Smooth muscle cell (in vitro differentiated cells): ENCODE results near the gene ROBO1. TPM values are rescaled to one million over a fixed set of nuclear protein-coding genes. Genes with fewer than 3 reads are reported as not detected.

Source experiments
- DNase-seq: peaks from one replicate; lab custom pipeline; 2025; ENCODE audit not compliant: unreplicated experiment; lab: John Stamatoyannopoulos, UW
- H2AFZ ChIP-seq: fragments of 200-600 bp; sonication (generic); 2 replicates; pipeline ENCODE4 v1.6.0; 2016; ENCODE audit warnings: antibody characterized with exemption, low read depth, mild to moderate bottlenecking
- H3F3A ChIP-seq: fragments of 200-600 bp; sonication (generic); 2 replicates; pipeline ENCODE4 v1.6.0; 2017; ENCODE audit warnings: antibody characterized with exemption, low read depth
- H3K27ac ChIP-seq: fragments of 200-600 bp; sonication (generic); 2 replicates; pipeline ENCODE4 v1.5.1; 2016; ENCODE audit warnings: low read depth, mild to moderate bottlenecking
- H3K27me3 ChIP-seq: fragments of 200-600 bp; sonication (generic); 2 replicates; pipeline ENCODE4 v1.6.1; 2016; ENCODE audit warnings: low read depth, mild to moderate bottlenecking
- H3K36me3 ChIP-seq: fragments of 200-600 bp; sonication (generic); 2 replicates; pipeline ENCODE4 v1.5.1; 2016; ENCODE audit warnings: low read depth
- H3K4me1 ChIP-seq: fragments of 200-600 bp; sonication (generic); 2 replicates; pipeline ENCODE4 v1.5.1; 2016; ENCODE audit warnings: low read depth
- H3K4me2 ChIP-seq: fragments of 200-600 bp; sonication (generic); 2 replicates; pipeline ENCODE4 v1.6.0; 2016; ENCODE audit warnings: mild to moderate bottlenecking
- H3K4me3 ChIP-seq: fragments of 200-600 bp; sonication (generic); 2 replicates; pipeline ENCODE4 v1.5.1; 2016; ENCODE audit warnings: mild to moderate bottlenecking
- H3K79me2 ChIP-seq: fragments of 200-600 bp; sonication (generic); 2 replicates; pipeline ENCODE4 v1.6.0; 2016; ENCODE audit warnings: low read depth, mild to moderate bottlenecking
- H3K9ac ChIP-seq: fragments of 200-600 bp; sonication (generic); 2 replicates; pipeline ENCODE4 v1.6.0; 2016; ENCODE audit warnings: low read depth
- H3K9me3 ChIP-seq: fragments of 200-600 bp; sonication (generic); replicated peaks from 2 replicates; pipeline ENCODE4 v1.5.1; 2016; ENCODE audit warnings: low read depth
- H4K20me1 ChIP-seq: fragments of 200-600 bp; sonication (generic); 2 replicates; pipeline ENCODE4 v1.6.0; 2016; ENCODE audit warnings: low read depth
- WGBS: methylation state at CpG from one replicate; pipeline ENCODE4 v1.1.7; 2016; ENCODE audit warnings: low lambda C conversion rate; 5-methylcytosine and 5-hydroxymethylcytosine counted together
- polyA plus RNA-seq: library from polyadenylated mRNA; unstranded; fragments of >200 nt; fragmentation: Nextera tagmentation; extraction: Ambion mirVana; gene quantifications from 2 replicates; pipeline ENCODE4 v1.2.1, GENCODE V29; 2016
- total RNA-seq: library from RNA; depleted of rRNA; stranded (reverse); fragments of >200 nt; gene quantifications from 2 replicates; pipeline ENCODE4 v1.2.3, GENCODE V29; 2014
- TF ChIP-seq, protein P1 (sequence below): fragments of 200-600 bp; sonication (generic); IDR thresholded peaks from 2 replicates; pipeline ENCODE4 v1.5.1; 2017; ENCODE audit warnings: borderline replicate concordance, mild to moderate bottlenecking, antibody characterized with exemption; ENCODE audit not compliant: insufficient read depth, poor library complexity, severe bottlenecking

The ROBO1 gene
- total and polyA plus RNA-seq, 2 experiments from 2014 or later, result 30.5 to 79.5 TPM

- Histone ChIP-seq H3K9me3 (no peaks in the 10 kb centered on the region), H3K36me3 (no peaks in the 10 kb centered on the region), H2AFZ (no peak overlapping the region), H3K27ac (no peak overlapping the region), H3K4me1 (no peaks in the 10 kb centered on the region), H3K9ac (no peak overlapping the region), H3F3A (no peaks in the 10 kb centered on the region), H4K20me1 (no peaks in the 10 kb centered on the region), H3K79me2 (no peaks in the 10 kb centered on the region), H3K4me3 (no peak overlapping the region), H3K4me2 (no peak overlapping the region), H3K27me3 (no peaks in the 10 kb centered on the region)
- TF ChIP-seq, protein P1, sequence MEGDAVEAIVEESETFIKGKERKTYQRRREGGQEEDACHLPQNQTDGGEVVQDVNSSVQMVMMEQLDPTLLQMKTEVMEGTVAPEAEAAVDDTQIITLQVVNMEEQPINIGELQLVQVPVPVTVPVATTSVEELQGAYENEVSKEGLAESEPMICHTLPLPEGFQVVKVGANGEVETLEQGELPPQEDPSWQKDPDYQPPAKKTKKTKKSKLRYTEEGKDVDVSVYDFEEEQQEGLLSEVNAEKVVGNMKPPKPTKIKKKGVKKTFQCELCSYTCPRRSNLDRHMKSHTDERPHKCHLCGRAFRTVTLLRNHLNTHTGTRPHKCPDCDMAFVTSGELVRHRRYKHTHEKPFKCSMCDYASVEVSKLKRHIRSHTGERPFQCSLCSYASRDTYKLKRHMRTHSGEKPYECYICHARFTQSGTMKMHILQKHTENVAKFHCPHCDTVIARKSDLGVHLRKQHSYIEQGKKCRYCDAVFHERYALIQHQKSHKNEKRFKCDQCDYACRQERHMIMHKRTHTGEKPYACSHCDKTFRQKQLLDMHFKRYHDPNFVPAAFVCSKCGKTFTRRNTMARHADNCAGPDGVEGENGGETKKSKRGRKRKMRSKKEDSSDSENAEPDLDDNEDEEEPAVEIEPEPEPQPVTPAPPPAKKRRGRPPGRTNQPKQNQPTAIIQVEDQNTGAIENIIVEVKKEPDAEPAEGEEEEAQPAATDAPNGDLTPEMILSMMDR, result no peak
- DNase-seq, result no peak
- WGBS, result 59% methylated on average over 4 of the region's 4 CpGs
Observed at GRCh38 chr3:79551997-79552396, 215.8 kb downstream of the ROBO1 start.

GRCh38 chr3:79551321-79551892, 216.4 kb downstream of the ROBO1 start:
- no peak overlapping the region for H2AFZ ChIP-seq
- WGBS, result 48% methylated on average over 2 of the region's 2 CpGs

DNA sequence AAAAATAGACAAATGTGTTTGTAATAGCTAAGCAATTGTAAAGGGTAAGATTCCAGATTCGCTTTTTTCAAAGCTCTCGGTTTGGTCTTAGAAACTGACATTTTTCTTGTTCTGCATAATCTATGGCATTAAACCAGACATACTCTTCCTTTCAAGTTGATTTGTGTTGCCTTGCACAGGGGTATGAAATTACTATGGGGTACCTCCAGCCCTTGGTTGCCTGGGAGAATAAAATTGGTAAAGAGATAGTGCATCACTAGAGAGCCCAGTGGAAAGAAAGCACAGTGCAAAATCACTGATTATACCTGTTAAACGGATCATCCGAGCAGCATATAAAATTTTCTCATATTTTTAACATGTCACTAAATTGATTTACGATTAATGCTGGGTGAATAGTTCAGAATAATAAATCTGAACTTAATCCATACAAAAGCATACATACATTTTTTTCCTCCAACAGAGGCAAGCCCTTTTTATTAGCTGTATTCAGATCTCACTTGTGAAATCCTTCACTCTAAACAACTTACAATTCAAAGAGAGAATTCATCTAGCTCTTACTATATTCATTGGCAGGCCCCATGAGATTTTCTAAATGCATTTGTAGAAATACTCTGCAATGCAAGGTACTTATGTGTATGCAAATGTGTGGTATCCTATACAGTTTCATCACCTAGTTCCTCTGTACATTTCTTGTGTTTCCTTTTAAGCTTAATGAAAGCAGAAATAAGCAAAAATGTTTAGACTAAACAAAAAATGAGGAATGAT, 224.4 kb downstream of the ROBO1 start:
- H3K9me3 ChIP-seq, result no peaks in the 10 kb centered on the region
- no peak overlapping the region for H2AFZ ChIP-seq
- H3K4me3 ChIP-seq, result no peak overlapping the region
- no peaks in the 10 kb centered on the region for H3K36me3 ChIP-seq
- no peaks in the 10 kb centered on the region for H3F3A ChIP-seq
- H3K79me2 ChIP-seq, result no peaks in the 10 kb centered on the region
- H3K4me2 ChIP-seq, result no peak overlapping the region
- WGBS, result 87% methylated on average over 5 of the region's 5 CpGs
- no peak overlapping the region for H3K9ac ChIP-seq
- no peak for DNase-seq
- no peaks in the 10 kb centered on the region for H4K20me1 ChIP-seq
- H3K27me3 ChIP-seq, result no peaks in the 10 kb centered on the region
- TF ChIP-seq, protein P1, result no peak
- no peak overlapping the region for H3K27ac ChIP-seq
- H3K4me1 ChIP-seq, result no peaks in the 10 kb centered on the region

More at GRCh38 chr3:79551321-79551892, 216.4 kb downstream of the ROBO1 start:
- no peaks in the 10 kb centered on the region for H3K79me2 ChIP-seq
- H3K9ac ChIP-seq, result no peak overlapping the region
- H3K27me3 ChIP-seq, result no peaks in the 10 kb centered on the region
- H3F3A ChIP-seq, result no peaks in the 10 kb centered on the region
- no peak for DNase-seq
- no peaks in the 10 kb centered on the region for H4K20me1 ChIP-seq
- no peaks in the 10 kb centered on the region for H3K36me3 ChIP-seq
- no peaks in the 10 kb centered on the region for H3K4me1 ChIP-seq
- no peak overlapping the region for H3K4me3 ChIP-seq
- H3K27ac ChIP-seq, result no peak overlapping the region
- no peak overlapping the region for H3K4me2 ChIP-seq
- TF ChIP-seq, protein P1, result no peak
- no peaks in the 10 kb centered on the region for H3K9me3 ChIP-seq
